ENCODE results near the gene ATF6.

Gene ATF6

GRCh38 chr1:161905269-161905884, 139.3 kb downstream of the ATF6 start:
- Histone ChIP-seq H3K36me3 (ENCODE audit: control insufficient read depth in 2 of 2, insufficient read depth in 2 of 2, low read length in 2 of 2) (no peaks in the 10 kb centered on the region), H3K9ac (ENCODE audit: low read depth in 1 of 2, low read length in 2 of 2) (no peak overlapping the region), H3K4me3 (ENCODE audit: low read length in 2 of 2) (no peak overlapping the region), H3K27ac (ENCODE audit: low read depth in 2 of 2, low read length in 2 of 2) (no peak overlapping the region), H3K4me1 (ENCODE audit: control insufficient read depth in 2 of 2, insufficient read depth in 2 of 2, low read length in 2 of 2) (no peaks in the 10 kb centered on the region), H3K27me3 (ENCODE audit: control insufficient read depth in 2 of 2, insufficient read depth in 2 of 2, low read length in 2 of 2) (no peaks in the 10 kb centered on the region), H3K9me3 (ENCODE audit: control insufficient read depth in 2 of 2, low read length in 2 of 2) (no peaks in the 10 kb centered on the region)

GRCh38 chr1:161907265-161907664, 141.1 kb downstream of the ATF6 start:
- Histone ChIP-seq H3K27me3 (ENCODE audit: control insufficient read depth in 2 of 2, insufficient read depth in 2 of 2, low read length in 2 of 2) (no peaks in the 10 kb centered on the region), H3K4me3 (ENCODE audit: low read length in 2 of 2) (no peak overlapping the region), H3K9ac (ENCODE audit: low read depth in 1 of 2, low read length in 2 of 2) (no peak overlapping the region), H3K36me3 (ENCODE audit: control insufficient read depth in 2 of 2, insufficient read depth in 2 of 2, low read length in 2 of 2) (no peaks in the 10 kb centered on the region), H3K9me3 (ENCODE audit: control insufficient read depth in 2 of 2, low read length in 2 of 2) (no peaks in the 10 kb centered on the region), H3K27ac (ENCODE audit: low read depth in 2 of 2, low read length in 2 of 2) (no peak overlapping the region), H3K4me1 (ENCODE audit: control insufficient read depth in 2 of 2, insufficient read depth in 2 of 2, low read length in 2 of 2) (no peaks in the 10 kb centered on the region)

- Histone ChIP-seq H3K9ac (ENCODE audit: low read depth in 1 of 2, low read length in 2 of 2) (no peak overlapping the region), H3K9me3 (ENCODE audit: control insufficient read depth in 2 of 2, low read length in 2 of 2) (no peaks in the 10 kb centered on the region), H3K4me3 (ENCODE audit: low read length in 2 of 2) (no peak overlapping the region), H3K36me3 (ENCODE audit: control insufficient read depth in 2 of 2, insufficient read depth in 2 of 2, low read length in 2 of 2) (peaks cover 0 to 3% of the 10 kb centered on the region in 2 donors), H3K27ac (ENCODE audit: low read depth in 2 of 2, low read length in 2 of 2) (no peak overlapping the region), H3K4me1 (ENCODE audit: control insufficient read depth in 2 of 2, insufficient read depth in 2 of 2, low read length in 2 of 2) (no peaks in the 10 kb centered on the region), H3K27me3 (ENCODE audit: control insufficient read depth in 2 of 2, insufficient read depth in 2 of 2, low read length in 2 of 2) (no peaks in the 10 kb centered on the region)
Measured at GRCh38 chr1:161908264-161908663, 142.1 kb downstream of the ATF6 start.

GRCh38 chr1:161910604-161911003, 144.5 kb downstream of the ATF6 start:
- Histone ChIP-seq H3K27me3 (ENCODE audit: control insufficient read depth in 2 of 2, insufficient read depth in 2 of 2, low read length in 2 of 2) (no peaks in the 10 kb centered on the region), H3K9ac (ENCODE audit: low read depth in 1 of 2, low read length in 2 of 2) (no peak overlapping the region), H3K4me3 (ENCODE audit: low read length in 2 of 2) (no peak overlapping the region), H3K27ac (ENCODE audit: low read depth in 2 of 2, low read length in 2 of 2) (no peak overlapping the region), H3K36me3 (ENCODE audit: control insufficient read depth in 2 of 2, insufficient read depth in 2 of 2, low read length in 2 of 2) (peaks cover 3 to 8% of the 10 kb centered on the region in 2 donors), H3K4me1 (ENCODE audit: control insufficient read depth in 2 of 2, insufficient read depth in 2 of 2, low read length in 2 of 2) (no peaks in the 10 kb centered on the region), H3K9me3 (ENCODE audit: control insufficient read depth in 2 of 2, low read length in 2 of 2) (no peaks in the 10 kb centered on the region)

- H3K4me3 ChIP-seq (ENCODE audit: low read length in 2 of 2): no peak overlapping the region
- no peaks in the 10 kb centered on the region for H3K9me3 ChIP-seq (ENCODE audit: control insufficient read depth in 2 of 2, low read length in 2 of 2)
- H3K27me3 ChIP-seq (ENCODE audit: control insufficient read depth in 2 of 2, insufficient read depth in 2 of 2, low read length in 2 of 2): no peaks in the 10 kb centered on the region
- peaks cover 3 to 11% of the 10 kb centered on the region in 2 donors for H3K36me3 ChIP-seq (ENCODE audit: control insufficient read depth in 2 of 2, insufficient read depth in 2 of 2, low read length in 2 of 2)
- H3K9ac ChIP-seq (ENCODE audit: low read depth in 1 of 2, low read length in 2 of 2): no peak overlapping the region
- H3K4me1 ChIP-seq (ENCODE audit: control insufficient read depth in 2 of 2, insufficient read depth in 2 of 2, low read length in 2 of 2): no peaks in the 10 kb centered on the region
- no peak overlapping the region for H3K27ac ChIP-seq (ENCODE audit: low read depth in 2 of 2, low read length in 2 of 2)
Measured at GRCh38 chr1:161913482-161914140, 147.5 kb downstream of the ATF6 start.

- Histone ChIP-seq H3K27ac (ENCODE audit: low read depth in 2 of 2, low read length in 2 of 2) (no peak overlapping the region), H3K9ac (ENCODE audit: low read depth in 1 of 2, low read length in 2 of 2) (no peak overlapping the region), H3K4me1 (ENCODE audit: control insufficient read depth in 2 of 2, insufficient read depth in 2 of 2, low read length in 2 of 2) (no peaks in the 10 kb centered on the region), H3K27me3 (ENCODE audit: control insufficient read depth in 2 of 2, insufficient read depth in 2 of 2, low read length in 2 of 2) (no peaks in the 10 kb centered on the region), H3K9me3 (ENCODE audit: control insufficient read depth in 2 of 2, low read length in 2 of 2) (no peaks in the 10 kb centered on the region), H3K4me3 (ENCODE audit: low read length in 2 of 2) (no peak overlapping the region), H3K36me3 (ENCODE audit: control insufficient read depth in 2 of 2, insufficient read depth in 2 of 2, low read length in 2 of 2) (peaks cover 3 to 11% of the 10 kb centered on the region in 2 donors)
Measured at GRCh38 chr1:161914595-161914994, 148.5 kb downstream of the ATF6 start.

- Histone ChIP-seq H3K27me3 (ENCODE audit: control insufficient read depth in 2 of 2, insufficient read depth in 2 of 2, low read length in 2 of 2) (no peaks in the 10 kb centered on the region), H3K4me1 (ENCODE audit: control insufficient read depth in 2 of 2, insufficient read depth in 2 of 2, low read length in 2 of 2) (no peaks in the 10 kb centered on the region), H3K36me3 (ENCODE audit: control insufficient read depth in 2 of 2, insufficient read depth in 2 of 2, low read length in 2 of 2) (peaks cover 3 to 11% of the 10 kb centered on the region in 2 donors), H3K27ac (ENCODE audit: low read depth in 2 of 2, low read length in 2 of 2) (no peak overlapping the region), H3K9ac (ENCODE audit: low read depth in 1 of 2, low read length in 2 of 2) (no peak overlapping the region), H3K4me3 (ENCODE audit: low read length in 2 of 2) (no peak overlapping the region), H3K9me3 (ENCODE audit: control insufficient read depth in 2 of 2, low read length in 2 of 2) (no peaks in the 10 kb centered on the region)
Measured at GRCh38 chr1:161915051-161915503, 149.0 kb downstream of the ATF6 start.

GRCh38 chr1:161915978-161916377, 149.9 kb downstream of the ATF6 start:
- peaks cover 3 to 11% of the 10 kb centered on the region in 2 donors for H3K36me3 ChIP-seq (ENCODE audit: control insufficient read depth in 2 of 2, insufficient read depth in 2 of 2, low read length in 2 of 2)
- no peak overlapping the region for H3K27ac ChIP-seq (ENCODE audit: low read depth in 2 of 2, low read length in 2 of 2)
- no peaks in the 10 kb centered on the region for H3K9me3 ChIP-seq (ENCODE audit: control insufficient read depth in 2 of 2, low read length in 2 of 2)
- no peaks in the 10 kb centered on the region for H3K4me1 ChIP-seq (ENCODE audit: control insufficient read depth in 2 of 2, insufficient read depth in 2 of 2, low read length in 2 of 2)
- H3K4me3 ChIP-seq (ENCODE audit: low read length in 2 of 2): no peak overlapping the region
- H3K27me3 ChIP-seq (ENCODE audit: control insufficient read depth in 2 of 2, insufficient read depth in 2 of 2, low read length in 2 of 2): no peaks in the 10 kb centered on the region
- H3K9ac ChIP-seq (ENCODE audit: low read depth in 1 of 2, low read length in 2 of 2): no peak overlapping the region

- H3K9ac ChIP-seq (ENCODE audit: low read depth in 1 of 2, low read length in 2 of 2): no peak overlapping the region
- no peak overlapping the region for H3K4me3 ChIP-seq (ENCODE audit: low read length in 2 of 2)
- H3K9me3 ChIP-seq (ENCODE audit: control insufficient read depth in 2 of 2, low read length in 2 of 2): no peaks in the 10 kb centered on the region
- H3K27me3 ChIP-seq (ENCODE audit: control insufficient read depth in 2 of 2, insufficient read depth in 2 of 2, low read length in 2 of 2): no peaks in the 10 kb centered on the region
- peaks cover 0 to 11% of the 10 kb centered on the region in 2 donors for H3K36me3 ChIP-seq (ENCODE audit: control insufficient read depth in 2 of 2, insufficient read depth in 2 of 2, low read length in 2 of 2)
- H3K4me1 ChIP-seq (ENCODE audit: control insufficient read depth in 2 of 2, insufficient read depth in 2 of 2, low read length in 2 of 2): no peaks in the 10 kb centered on the region
- H3K27ac ChIP-seq (ENCODE audit: low read depth in 2 of 2, low read length in 2 of 2): no peak overlapping the region
Measured at GRCh38 chr1:161919229-161919628, 153.1 kb downstream of the ATF6 start.

- H3K27me3 ChIP-seq (ENCODE audit: control insufficient read depth in 2 of 2, insufficient read depth in 2 of 2, low read length in 2 of 2): no peaks in the 10 kb centered on the region
- no peak overlapping the region for H3K4me3 ChIP-seq (ENCODE audit: low read length in 2 of 2)
- H3K36me3 ChIP-seq (ENCODE audit: control insufficient read depth in 2 of 2, insufficient read depth in 2 of 2, low read length in 2 of 2): peaks cover 0 to 6% of the 10 kb centered on the region in 2 donors
Measured at GRCh38 chr1:161921491-161921890, 155.4 kb downstream of the ATF6 start.

More at GRCh38 chr1:161921491-161921890, 155.4 kb downstream of the ATF6 start:
- H3K27ac ChIP-seq (ENCODE audit: low read depth in 2 of 2, low read length in 2 of 2): no peak overlapping the region
- no peaks in the 10 kb centered on the region for H3K4me1 ChIP-seq (ENCODE audit: control insufficient read depth in 2 of 2, insufficient read depth in 2 of 2, low read length in 2 of 2)
- H3K9me3 ChIP-seq (ENCODE audit: control insufficient read depth in 2 of 2, low read length in 2 of 2): no peaks in the 10 kb centered on the region
- no peak overlapping the region for H3K9ac ChIP-seq (ENCODE audit: low read depth in 1 of 2, low read length in 2 of 2)
